Astrocyte (in vitro differentiated cells and primary cell): ENCODE measurements around the gene ZNF681.

Source experiments
- CTCF ChIP-seq: IDR thresholded peaks from 2 replicates; pipeline ENCODE4 v1.5.1; 2011; ENCODE audit warnings: low read depth, mild to moderate bottlenecking, inconsistent platforms, low read length, moderate library complexity; ENCODE audit not compliant: insufficient read depth
- EZH2 ChIP-seq: IDR thresholded peaks from 2 replicates; pipeline ENCODE4 v1.6.1; 2012; ENCODE audit warnings: mild to moderate bottlenecking, low read length, inconsistent platforms; ENCODE audit not compliant: insufficient read depth

GRCh38 chr19:23802290-23802689 lies 43.6 kb upstream of the ZNF681 start:
- TF ChIP-seq CTCF: no peak
- no peak for TF ChIP-seq EZH2
